HG02610 (cell line): ENCODE data around the gene PLSCR3.

Experiments used
- ATAC-seq: cut with Tn5 transposase; IDR thresholded peaks from one replicate; pipeline ENCODE4 v1.9.1; 2021; ENCODE audit warnings: mild to moderate bottlenecking, moderate library complexity; ENCODE audit not compliant: unreplicated experiment

PLSCR3 gene

GRCh38 chr17:7394452-7395191, at the start of gene PLSCR3:
Gene PLSCR3 (minus strand): TSS chr17:7394525. CDS start chr17:7394110, 415 bp downstream.
- peak; percentile 72 for ATAC-seq

- ATAC-seq: no peak
Measured at GRCh38 chr17:7443499-7444485, 49.5 kb upstream of the PLSCR3 start.

- ATAC-seq: no peak
Measured at GRCh38 chr17:7442142-7442541, 47.8 kb upstream of the PLSCR3 start.

DNA sequence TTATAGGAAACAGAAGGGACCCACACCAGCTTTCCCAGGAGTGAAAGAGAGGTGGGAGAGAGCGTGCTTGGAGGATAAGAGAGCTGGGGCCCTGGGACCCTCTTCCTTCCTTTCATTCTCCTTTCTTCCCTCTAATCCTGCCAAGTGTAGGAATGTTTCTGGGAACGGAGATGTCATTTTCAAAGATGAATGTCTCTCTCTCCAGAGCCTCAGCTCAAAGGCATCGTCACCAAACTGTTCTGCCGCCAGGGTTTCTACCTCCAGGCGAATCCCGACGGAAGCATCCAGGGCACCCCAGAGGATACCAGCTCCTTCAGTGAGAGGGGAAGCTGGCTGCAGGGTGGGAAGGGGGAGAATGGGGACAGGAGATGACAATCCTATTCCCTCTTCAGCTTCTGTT, 46.9 kb upstream of the PLSCR3 start:
- ATAC-seq: no peak

DNA sequence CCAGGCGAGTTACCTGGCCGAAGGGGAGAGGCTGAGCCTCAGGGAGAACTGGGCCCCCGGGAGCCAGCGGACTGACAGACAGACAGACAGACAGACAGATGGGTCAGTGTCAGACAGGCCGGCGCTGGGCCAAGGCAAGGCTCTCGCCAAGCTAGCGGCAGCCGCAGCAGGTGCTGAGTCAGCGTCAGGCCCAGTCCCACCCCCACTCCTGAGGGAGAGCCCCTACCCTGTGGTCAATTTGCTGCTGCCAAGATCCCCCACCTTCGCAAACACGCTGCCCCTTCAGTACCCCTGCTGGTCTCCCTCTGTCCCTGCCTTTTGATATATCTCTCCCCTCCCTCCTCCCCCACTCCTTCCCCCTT, 46.5 kb upstream of the PLSCR3 start:
- ATAC-seq: no peak

GRCh38 chr17:7440113-7440833, 45.9 kb upstream of the PLSCR3 start:
- no peak for ATAC-seq

- no peak for ATAC-seq
Measured at GRCh38 chr17:7439462-7440112, 45.3 kb upstream of the PLSCR3 start, which contains the start of gene FGF11. Gene FGF11 (plus strand): TSS chr17:7439512. CDS start chr17:7439621, 109 bp downstream.

DNA sequence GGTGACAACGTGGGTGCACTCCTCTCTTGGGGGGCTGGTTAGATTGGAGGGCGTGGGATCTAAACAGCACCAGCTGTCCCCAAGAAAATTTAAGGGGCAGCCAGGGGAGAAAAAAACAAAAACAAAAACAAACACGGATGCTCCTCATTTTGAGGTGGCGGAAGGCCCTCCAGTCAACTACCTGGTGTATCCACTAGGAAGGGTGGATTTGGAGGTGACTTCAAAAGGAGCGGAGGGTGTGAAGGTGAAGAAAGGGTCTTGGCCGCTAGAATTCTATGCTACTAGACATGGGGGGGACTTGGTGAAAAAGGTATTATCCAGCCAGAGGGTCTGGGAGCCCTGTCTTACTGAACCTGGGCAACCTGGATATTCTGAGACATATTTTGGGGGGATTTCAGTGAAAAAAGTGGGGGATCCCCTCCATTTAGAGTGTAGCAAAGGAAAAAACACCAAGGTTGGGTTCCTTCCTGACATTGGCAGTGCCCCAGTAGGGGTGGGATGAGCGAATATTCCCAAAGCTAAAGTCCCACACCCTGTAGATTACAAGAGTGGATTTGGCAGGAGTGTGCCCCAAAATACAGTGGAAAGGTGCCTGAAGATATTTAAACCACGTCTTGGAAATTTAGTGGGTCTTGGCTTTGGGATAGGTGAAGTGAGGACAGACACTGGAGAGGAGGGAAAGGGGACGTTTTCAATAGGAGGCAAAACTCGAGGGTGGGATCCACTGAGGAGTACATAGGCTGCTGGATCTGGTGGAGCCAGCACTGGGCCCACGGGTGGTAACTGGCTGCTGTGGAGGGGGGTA, 44.5 kb upstream of the PLSCR3 start:
- no peak for ATAC-seq

GRCh38 chr17:7437950-7438614, 43.8 kb upstream of the PLSCR3 start:
- no peak for ATAC-seq

DNA sequence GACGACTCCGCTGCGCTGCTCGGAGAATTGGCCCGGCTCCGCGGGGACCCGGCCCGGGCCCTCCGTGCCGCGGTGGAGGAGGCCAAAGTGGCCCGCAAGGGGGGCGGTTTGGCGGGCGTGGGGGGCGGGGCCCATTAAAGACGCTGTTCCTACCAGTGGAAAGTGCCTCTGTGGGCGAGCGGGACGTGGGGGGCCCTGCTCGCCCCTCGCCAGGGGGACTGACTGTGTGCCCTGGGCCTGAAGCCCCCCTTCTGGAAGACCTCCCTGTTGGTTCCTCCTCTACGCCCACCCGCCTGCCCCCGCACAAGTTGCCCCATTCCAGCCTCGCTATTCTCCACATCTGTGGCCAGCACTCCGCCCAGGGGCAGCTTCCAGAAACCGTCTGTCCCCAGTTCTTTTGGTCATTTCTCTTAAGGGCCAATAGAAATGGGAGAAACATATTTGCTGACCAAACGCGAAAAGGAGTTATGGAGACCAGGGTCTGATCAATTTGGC, 43.1 kb upstream of the PLSCR3 start:
- no peak for ATAC-seq

GRCh38 chr17:7436556-7437368, 42.4 kb upstream of the PLSCR3 start:
- ATAC-seq: no peak

DNA sequence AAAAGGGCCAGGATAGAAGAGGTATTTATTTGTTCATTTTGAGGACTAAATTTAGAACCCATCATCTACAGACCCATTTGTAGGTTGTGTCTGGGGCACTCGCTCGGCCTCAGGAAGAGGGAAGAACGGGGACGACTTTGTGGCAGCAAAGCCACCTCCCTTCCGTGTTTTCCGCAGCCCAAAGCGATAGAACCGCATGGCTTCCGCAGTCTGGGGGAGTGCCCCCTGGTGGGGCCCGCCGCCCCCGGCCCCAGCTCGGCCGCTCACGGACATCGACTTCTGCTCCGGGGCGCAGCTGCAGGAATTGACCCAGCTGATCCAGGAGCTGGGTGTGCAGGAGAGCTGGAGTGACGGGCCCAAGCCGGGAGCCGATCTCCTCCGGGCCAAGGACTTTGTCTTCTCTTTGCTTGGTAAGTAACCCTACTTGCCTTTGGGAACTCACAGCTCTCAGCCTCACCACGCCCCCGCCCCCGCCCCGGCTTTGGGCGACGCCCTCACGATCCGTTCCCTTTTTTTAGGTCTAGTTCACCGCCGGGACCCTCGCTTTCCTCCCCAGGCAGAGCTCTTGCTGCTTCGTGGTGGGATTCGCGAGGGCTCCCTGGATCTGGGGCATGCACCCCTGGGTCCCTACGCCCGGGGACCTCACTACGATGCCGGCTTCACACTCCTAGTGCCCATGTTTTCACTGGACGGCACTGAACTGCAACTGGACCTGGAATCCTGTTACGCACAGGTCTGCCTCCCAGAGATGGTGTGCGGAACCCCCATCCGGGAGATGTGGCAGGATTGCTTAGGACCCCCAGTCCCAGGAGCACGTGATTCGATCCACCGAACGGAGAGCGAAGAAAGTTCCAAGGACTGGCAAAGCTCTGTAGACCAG, 41.6 kb upstream of the PLSCR3 start:
- ATAC-seq: peak; percentile 8

DNA sequence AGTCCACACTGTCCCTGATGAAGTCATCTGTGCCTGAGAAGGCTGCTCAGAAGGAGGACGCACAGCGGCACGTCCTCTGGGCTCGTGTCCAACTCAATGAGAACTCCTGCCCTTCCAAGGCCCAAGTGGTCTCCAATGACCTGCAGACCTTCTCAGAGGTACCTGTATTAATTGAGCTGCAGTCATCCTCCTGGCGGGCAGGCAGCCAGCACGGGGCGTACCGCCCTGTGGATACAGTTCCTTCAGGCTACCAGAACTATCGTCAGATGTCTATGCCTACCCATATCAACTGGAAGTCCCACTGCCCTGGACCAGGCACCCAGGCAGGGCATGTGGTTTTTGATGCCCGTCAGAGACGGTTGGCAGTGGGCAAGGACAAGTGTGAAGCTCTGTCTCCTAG, 38.0 kb upstream of the PLSCR3 start:
- no peak for ATAC-seq

- ATAC-seq: no peak
Measured at GRCh38 chr17:7431231-7431630, 36.9 kb upstream of the PLSCR3 start.

DNA sequence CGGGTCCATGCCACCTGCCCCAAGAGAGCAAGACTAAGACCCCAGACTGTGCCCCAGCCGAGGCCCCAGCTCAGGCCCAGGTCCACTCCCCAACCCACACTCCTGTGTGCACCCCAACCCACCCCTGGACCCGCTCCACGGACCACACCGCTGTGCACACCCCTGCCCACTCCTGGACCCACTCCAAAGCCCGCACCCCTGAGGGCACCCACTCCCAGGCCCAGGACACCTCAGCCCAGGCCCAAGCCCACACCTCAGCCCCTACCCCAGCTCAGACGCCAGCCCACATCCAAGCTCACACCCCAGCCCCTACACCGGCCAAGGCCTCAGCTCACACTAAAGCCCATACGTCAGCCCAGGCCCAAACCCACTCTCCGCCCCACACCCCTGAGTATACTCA, 35.4 kb upstream of the PLSCR3 start:
- ATAC-seq: no peak

DNA sequence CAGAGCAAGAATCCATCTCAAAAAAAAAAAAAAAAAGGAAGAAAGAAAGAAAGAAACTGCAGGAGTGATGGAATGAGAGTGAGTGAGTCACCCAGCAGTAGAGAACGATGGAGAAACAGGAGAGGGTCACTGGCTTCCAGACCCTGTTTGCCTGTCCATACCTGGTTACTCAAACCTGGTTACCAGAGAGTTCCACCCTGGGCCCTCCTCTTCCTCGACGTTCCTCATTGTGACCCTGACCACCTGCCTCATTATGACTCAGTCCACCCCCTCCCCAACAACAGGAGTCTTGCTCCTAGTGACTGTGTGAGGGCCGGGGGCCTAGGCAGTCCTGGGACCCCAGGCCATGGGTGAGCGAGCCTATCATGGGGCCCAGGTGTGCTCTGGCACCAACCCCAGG, 34.2 kb upstream of the PLSCR3 start, which contains the start of gene SPEM3:
Gene SPEM3, plus strand, starts transcription at position 301 of the 400 bp plus-strand sequence. Its CDS starts 46 bp downstream, at position 347.
- no peak for ATAC-seq

GRCh38 chr17:7427549-7427948, 33.2 kb upstream of the PLSCR3 start:
- no peak for ATAC-seq
